HCT116 (cell line): ENCODE data around the gene BTBD9. TPM values are rescaled to one million over a fixed set of nuclear protein-coding genes. Genes with fewer than 3 reads are reported as not detected.

Experiments
- ATAC-seq: fragments of 200-7000 bp; cut with Tn5 transposase; 2 replicates; pipeline ENCODE4 v1.9.1; 2020; ENCODE audit warnings: mild to moderate bottlenecking, moderate library complexity
- BruUV-seq: library from RNA; stranded (reverse); fragments of 400-500 nt; replicated peaks from 2 replicates; lab custom pipeline; 2021; lab: Mats Ljungman, UMichigan
- CTCF ChIA-PET: fragments of 300-600 bp; sonication (Branson Sonifier 250); formaldehyde crosslinking; loops from one replicate; lab custom pipeline; 2021; ENCODE audit warnings: antibody characterized with exemption; lab: Charles Lee
- POLR2A ChIA-PET: fragments of 300-600, 350-600 bp; sonication (Branson Sonifier 250); formaldehyde crosslinking; loops from one replicate; lab custom pipeline; 2021; ENCODE audit warnings: antibody characterized with exemption; lab: Charles Lee
- RAD21 ChIA-PET, 2 experiments: fragments of 300-600 bp; sonication (Branson Sonifier 250); formaldehyde crosslinking; loops; one replicate each; lab custom pipeline; 2023; ENCODE audit warnings: low total read pairs in 2 of 2; ENCODE audit not compliant: uncharacterized antibody in 2 of 2, unreplicated experiment in 2 of 2, low non-redundant PET in 1 of 2; lab: Charles Lee
- DNase-seq: peaks from one replicate; pipeline ENCODE4 v3.0.0-alpha.2; 2010; ENCODE audit warnings: low read depth, low spot score
- H2AFZ ChIP-seq: fragments of 200-600 bp; shearing (Covaris generic), sonication (generic); 2 replicates; pipeline ENCODE4 v1.6.1; 2017; ENCODE audit warnings: low read depth, mixed run types, mixed read lengths, antibody characterized with exemption, low read length; ENCODE audit not compliant: poor library complexity, severe bottlenecking
- H3K27ac ChIP-seq: 2 replicates; pipeline ENCODE4 v1.5.1; 2012; ENCODE audit warnings: low read depth, low read length
- H3K27me3 ChIP-seq: fragments of 200-600 bp; sonication (generic); 2 replicates; pipeline ENCODE4 v1.6.1; 2016; ENCODE audit warnings: mixed run types, low read length, mixed read lengths; ENCODE audit not compliant: insufficient read depth
- H3K36me3 ChIP-seq, 2 experiments: fragments of 200-500 bp in 1 of 2; fragments of 200-600 bp in 1 of 2; sonication (Bioruptor generic) in 1 of 2; sonication (generic) in 1 of 2; 2 replicates each; pipeline versions ENCODE4 v1.5.1 to v1.6.1; 2014 to 2016; ENCODE audit warnings: low read length in 2 of 2, inconsistent platforms in 1 of 2, mixed read lengths in 1 of 2, mixed run types in 1 of 2; ENCODE audit not compliant: insufficient read depth in 2 of 2, control insufficient read depth in 1 of 2
- H3K4me1 ChIP-seq, 2 experiments: fragments of 200-600 bp in 1 of 2; sonication (generic) in 1 of 2; 2 replicates each; pipeline versions ENCODE4 v1.5.1 to v1.6.1; 2012 to 2017; ENCODE audit warnings: low read length in 2 of 2, inconsistent platforms in 1 of 2, mild to moderate bottlenecking in 1 of 2, mixed read lengths in 1 of 2, mixed run types in 1 of 2, moderate library complexity in 1 of 2; ENCODE audit not compliant: insufficient read depth in 2 of 2, control insufficient read depth in 1 of 2
- H3K4me2 ChIP-seq: fragments of 200-600 bp; sonication (generic); 2 replicates; pipeline ENCODE4 v1.6.1; 2017; ENCODE audit warnings: mixed run types, low read length, mixed read lengths
- H3K4me3 ChIP-seq, 2 experiments: fragments of 200-600 bp in 1 of 2; sonication (generic) in 1 of 2; replicated peaks in 1 of 2; 2 replicates each; pipeline ENCODE4 v1.5.1; 2011 to 2016; ENCODE audit warnings: low read length in 2 of 2, control low read depth in 1 of 2, low read depth in 1 of 2, mild to moderate bottlenecking in 1 of 2, mixed read lengths in 1 of 2, mixed run types in 1 of 2
- H3K79me2 ChIP-seq: fragments of 200-600 bp; sonication (generic); 2 replicates; pipeline ENCODE4 v1.6.1; 2017; ENCODE audit warnings: mild to moderate bottlenecking, mixed run types, low read length, moderate library complexity, mixed read lengths; ENCODE audit not compliant: insufficient read depth
- H3K9ac ChIP-seq: fragments of 200-600 bp; sonication (generic); 2 replicates; pipeline ENCODE4 v1.6.1; 2016; ENCODE audit warnings: low read length, mixed read lengths
- H3K9me2 ChIP-seq: fragments of 200-600 bp; sonication (generic), shearing (Covaris generic); 2 replicates; pipeline ENCODE4 v1.6.1; 2017; ENCODE audit warnings: mixed run types, mild to moderate bottlenecking, moderate library complexity; ENCODE audit not compliant: insufficient read depth
- H3K9me3 ChIP-seq, 2 experiments: fragments of 200-500 bp in 1 of 2; fragments of 200-600 bp in 1 of 2; sonication (Bioruptor generic) in 1 of 2; sonication (generic) in 1 of 2; 2 replicates each; pipeline ENCODE4 v1.6.1; 2014 to 2017; ENCODE audit warnings: low read length in 2 of 2, mixed read lengths in 2 of 2, inconsistent platforms in 1 of 2, low read depth in 1 of 2, mild to moderate bottlenecking in 1 of 2, mixed run types in 1 of 2, moderate library complexity in 1 of 2; ENCODE audit not compliant: control insufficient read depth in 1 of 2, insufficient read depth in 1 of 2
- H4K20me1 ChIP-seq: fragments of 200-600 bp; sonication (generic), shearing (Covaris generic); 2 replicates; pipeline ENCODE4 v1.6.1; 2017; ENCODE audit warnings: mixed run types, mild to moderate bottlenecking, moderate library complexity; ENCODE audit not compliant: insufficient read depth
- CEBPB ChIP-seq: IDR thresholded peaks from 2 replicates; pipeline ENCODE4 v1.6.1; 2012; ENCODE audit warnings: low read depth
- EGR1 ChIP-seq: IDR thresholded peaks from 2 replicates; pipeline ENCODE4 v1.6.1; 2012; ENCODE audit warnings: low read depth
- EZH2phosphoT487 ChIP-seq: fragments of 200-600 bp; IDR thresholded peaks from 2 replicates; pipeline ENCODE4 v1.6.1; 2018; ENCODE audit warnings: antibody characterized with exemption, borderline replicate concordance
- JUND ChIP-seq: IDR thresholded peaks from 2 replicates; pipeline ENCODE4 v1.6.1; 2012
- SP1 ChIP-seq: IDR thresholded peaks from 2 replicates; pipeline ENCODE4 v1.6.1; 2012; ENCODE audit warnings: low read depth
- TCF7L2 ChIP-seq: IDR thresholded peaks from 2 replicates; pipeline ENCODE4 v1.7.0; 2011; ENCODE audit warnings: borderline replicate concordance, inconsistent platforms; ENCODE audit not compliant: insufficient read depth, insufficient read length; ENCODE audit errors: extremely low read depth
- YY1 ChIP-seq: IDR thresholded peaks from 2 replicates; pipeline ENCODE4 v1.6.1; 2011; ENCODE audit warnings: low read length, low read depth, moderate library complexity, mild to moderate bottlenecking; ENCODE audit not compliant: insufficient replicate concordance; ENCODE audit errors: extremely low read depth
- ZFX ChIP-seq: fragments of 450-650 bp; IDR thresholded peaks from 2 replicates; pipeline ENCODE4 v1.6.1; 2017
- ZNF274 ChIP-seq: fragments of 200-500 bp; sonication (Bioruptor generic); IDR thresholded peaks from 2 replicates; pipeline ENCODE4 v1.6.1; 2014; ENCODE audit warnings: mild to moderate bottlenecking, low read depth, low read length, inconsistent platforms
- intact Hi-C: fragments of 100-400 bp; cut with micrococcal nuclease; formaldehyde crosslinking; loops from 2 replicates; pipeline ENCODE4 v1.10.0; 2022
- total RNA-seq: library from RNA; stranded (reverse); gene quantifications from one replicate; pipeline ENCODE4 v1.2.1, GENCODE V29; 2021; ENCODE audit not compliant: unreplicated experiment
- TF ChIP-seq, protein P1 (sequence below): IDR thresholded peaks from 2 replicates; pipeline ENCODE4 v1.6.1; 2011; ENCODE audit warnings: mild to moderate bottlenecking, low read length, moderate library complexity; ENCODE audit not compliant: insufficient replicate concordance; ENCODE audit errors: extremely low read depth
- TF ChIP-seq, protein P2 (sequence below), 3 experiments: fragments of 200-600 bp in 1 of 3; sonication (generic) in 1 of 3; IDR thresholded peaks in 2 of 3; conservative IDR thresholded peaks in 1 of 3; 2 replicates each; pipeline ENCODE4 v1.5.1; 2012 to 2017; ENCODE audit warnings: low read depth in 2 of 3, low read length in 2 of 3, antibody characterized with exemption in 1 of 3, borderline replicate concordance in 1 of 3, control low read depth in 1 of 3, mild to moderate bottlenecking in 1 of 3, mixed read lengths in 1 of 3, mixed run types in 1 of 3, moderate library complexity in 1 of 3; ENCODE audit not compliant: insufficient read depth in 1 of 3
- TF ChIP-seq, protein P3 (sequence below): IDR thresholded peaks from 2 replicates; pipeline ENCODE4 v1.6.1; 2012

BTBD9 gene
- total RNA-seq, 1 experiment from 2014 or later = 10.9 TPM

DNA sequence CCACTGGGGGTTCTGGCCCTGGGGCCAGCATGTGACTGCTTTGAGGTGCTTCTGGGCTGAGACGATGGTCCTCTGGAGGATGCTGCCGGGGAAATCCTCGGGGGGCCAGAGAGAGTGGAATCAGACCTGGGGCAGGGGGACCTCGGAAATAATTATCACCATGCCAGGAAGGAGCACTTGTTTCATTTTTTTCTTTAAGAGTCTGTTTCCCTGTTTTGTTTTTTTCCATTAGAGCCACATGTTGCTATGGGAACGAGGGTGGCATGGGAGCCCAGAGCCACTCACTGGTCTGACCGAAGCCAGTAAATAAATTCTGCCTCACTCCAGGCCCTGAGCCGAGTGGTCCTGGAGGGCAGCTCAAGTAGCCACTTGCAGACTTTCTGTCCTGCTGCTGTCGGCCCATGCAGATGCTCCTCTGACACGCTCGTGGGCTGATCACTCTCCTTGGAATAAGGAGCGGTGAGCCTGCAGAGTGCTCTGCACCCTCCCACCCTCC, 455.1 kb downstream of the BTBD9 start:
- Histone ChIP-seq H3K27ac (no peak overlapping the region), H3K36me3 (no peaks in the 10 kb centered on the region), H3K9me3 (no peaks in the 10 kb centered on the region), H3K4me3 (no peak overlapping the region), H3K27me3 (no peaks in the 10 kb centered on the region), H3K9me2 (no peaks in the 10 kb centered on the region), H3K79me2 (no peaks in the 10 kb centered on the region), H3K9ac (no peak overlapping the region), H3K4me1 (no peaks in the 10 kb centered on the region), H2AFZ (no peak overlapping the region), H4K20me1 (no peaks in the 10 kb centered on the region), H3K4me2 (no peak overlapping the region)
- TF ChIP-seq TCF7L2 (no peak), YY1 (no peak), ZNF274 (no peak)
- intact Hi-C loops = no loop called here
- POLR2A ChIA-PET = no interaction called here
- RAD21 ChIA-PET = no interaction called here
- DNase-seq (no peak), ATAC-seq (no peak)
- CTCF ChIA-PET = no interaction called here
- no TSS peak for BruUV-seq

DNA sequence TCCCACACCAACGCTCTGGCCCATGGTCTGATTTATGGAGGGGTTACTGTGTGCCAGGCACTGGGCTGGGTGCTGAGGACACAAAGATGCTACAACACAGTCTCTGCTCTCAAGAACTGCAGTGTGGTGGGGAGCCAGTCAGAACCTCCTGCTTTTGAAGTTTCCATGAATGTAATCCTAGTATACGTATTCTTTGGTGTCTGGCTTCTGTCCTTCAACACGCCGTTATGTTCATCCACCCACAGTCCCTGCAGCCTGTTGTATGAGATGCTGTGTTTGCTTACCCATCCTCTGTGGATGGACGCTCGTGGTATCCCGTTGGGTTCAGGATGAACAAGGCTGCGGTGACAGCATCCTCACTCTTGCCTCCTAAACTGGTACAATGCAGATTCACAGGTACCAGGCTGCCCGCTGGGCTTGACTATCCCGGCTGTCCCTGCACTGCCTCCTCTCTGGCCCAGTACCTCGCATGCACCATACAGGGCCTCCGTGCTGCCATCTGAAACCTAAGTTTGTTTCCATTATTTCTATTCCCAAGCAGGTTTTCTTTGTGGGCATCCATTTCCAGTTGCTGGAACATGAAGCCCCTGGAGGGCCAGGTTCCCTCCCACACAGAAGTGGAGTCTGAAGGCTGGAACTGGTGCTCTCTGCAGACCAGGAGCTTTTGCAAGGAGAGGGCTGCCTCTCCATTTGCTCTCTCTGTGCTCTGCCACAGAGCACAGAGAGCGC, 455.7 kb downstream of the BTBD9 start:
- CTCF ChIA-PET = no interaction called here
- BruUV-seq = no TSS peak
- intact Hi-C loops = no loop called here
- TF ChIP-seq JUND (no peak), EZH2phosphoT487 (no peak), ZFX (no peak), CEBPB (no peak), YY1 (no peak), TCF7L2 (no peak), EGR1 (no peak), SP1 (no peak)
- TF ChIP-seq, protein P1, sequence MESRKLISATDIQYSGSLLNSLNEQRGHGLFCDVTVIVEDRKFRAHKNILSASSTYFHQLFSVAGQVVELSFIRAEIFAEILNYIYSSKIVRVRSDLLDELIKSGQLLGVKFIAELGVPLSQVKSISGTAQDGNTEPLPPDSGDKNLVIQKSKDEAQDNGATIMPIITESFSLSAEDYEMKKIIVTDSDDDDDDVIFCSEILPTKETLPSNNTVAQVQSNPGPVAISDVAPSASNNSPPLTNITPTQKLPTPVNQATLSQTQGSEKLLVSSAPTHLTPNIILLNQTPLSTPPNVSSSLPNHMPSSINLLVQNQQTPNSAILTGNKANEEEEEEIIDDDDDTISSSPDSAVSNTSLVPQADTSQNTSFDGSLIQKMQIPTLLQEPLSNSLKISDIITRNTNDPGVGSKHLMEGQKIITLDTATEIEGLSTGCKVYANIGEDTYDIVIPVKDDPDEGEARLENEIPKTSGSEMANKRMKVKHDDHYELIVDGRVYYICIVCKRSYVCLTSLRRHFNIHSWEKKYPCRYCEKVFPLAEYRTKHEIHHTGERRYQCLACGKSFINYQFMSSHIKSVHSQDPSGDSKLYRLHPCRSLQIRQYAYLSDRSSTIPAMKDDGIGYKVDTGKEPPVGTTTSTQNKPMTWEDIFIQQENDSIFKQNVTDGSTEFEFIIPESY = no peak
- TF ChIP-seq, protein P2, sequence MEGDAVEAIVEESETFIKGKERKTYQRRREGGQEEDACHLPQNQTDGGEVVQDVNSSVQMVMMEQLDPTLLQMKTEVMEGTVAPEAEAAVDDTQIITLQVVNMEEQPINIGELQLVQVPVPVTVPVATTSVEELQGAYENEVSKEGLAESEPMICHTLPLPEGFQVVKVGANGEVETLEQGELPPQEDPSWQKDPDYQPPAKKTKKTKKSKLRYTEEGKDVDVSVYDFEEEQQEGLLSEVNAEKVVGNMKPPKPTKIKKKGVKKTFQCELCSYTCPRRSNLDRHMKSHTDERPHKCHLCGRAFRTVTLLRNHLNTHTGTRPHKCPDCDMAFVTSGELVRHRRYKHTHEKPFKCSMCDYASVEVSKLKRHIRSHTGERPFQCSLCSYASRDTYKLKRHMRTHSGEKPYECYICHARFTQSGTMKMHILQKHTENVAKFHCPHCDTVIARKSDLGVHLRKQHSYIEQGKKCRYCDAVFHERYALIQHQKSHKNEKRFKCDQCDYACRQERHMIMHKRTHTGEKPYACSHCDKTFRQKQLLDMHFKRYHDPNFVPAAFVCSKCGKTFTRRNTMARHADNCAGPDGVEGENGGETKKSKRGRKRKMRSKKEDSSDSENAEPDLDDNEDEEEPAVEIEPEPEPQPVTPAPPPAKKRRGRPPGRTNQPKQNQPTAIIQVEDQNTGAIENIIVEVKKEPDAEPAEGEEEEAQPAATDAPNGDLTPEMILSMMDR (IDR thresholded peaks at IDR 0.05 in 2 of 3, conservative IDR thresholded peaks at IDR 0.05 in 1 of 3; ENCODE audit: borderline replicate concordance in 1 of 3, insufficient read depth in 1 of 3, low read depth in 2 of 3, low read length in 2 of 3) = no peak
- TF ChIP-seq, protein P3, sequence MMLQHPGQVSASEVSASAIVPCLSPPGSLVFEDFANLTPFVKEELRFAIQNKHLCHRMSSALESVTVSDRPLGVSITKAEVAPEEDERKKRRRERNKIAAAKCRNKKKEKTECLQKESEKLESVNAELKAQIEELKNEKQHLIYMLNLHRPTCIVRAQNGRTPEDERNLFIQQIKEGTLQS = no peak

More for the DNA sequence above, 455.7 kb downstream of the BTBD9 start:
- Histone ChIP-seq H3K27me3 (no peaks in the 10 kb centered on the region), H3K9me3 (no peaks in the 10 kb centered on the region), H3K36me3 (no peaks in the 10 kb centered on the region), H3K9me2 (no peaks in the 10 kb centered on the region), H3K4me2 (no peak overlapping the region), H3K79me2 (no peaks in the 10 kb centered on the region), H2AFZ (no peak overlapping the region), H3K4me3 (no peak overlapping the region), H3K9ac (no peak overlapping the region), H3K27ac (no peak overlapping the region), H3K4me1 (no peaks in the 10 kb centered on the region), H4K20me1 (no peaks in the 10 kb centered on the region)
- RAD21 ChIA-PET = no interaction called here
- ATAC-seq (no peak), DNase-seq (no peak)
- POLR2A ChIA-PET = no interaction called here
